ENCODE results near the gene PPP4R4. TPM values are rescaled to one million over a fixed set of nuclear protein-coding genes. Genes with fewer than 3 reads are reported as not detected.

Gene PPP4R4
- total and polyA plus RNA-seq, 7 experiments from 2014 or later, result 0.06 to 2.4 (median 1.7) TPM

DNA sequence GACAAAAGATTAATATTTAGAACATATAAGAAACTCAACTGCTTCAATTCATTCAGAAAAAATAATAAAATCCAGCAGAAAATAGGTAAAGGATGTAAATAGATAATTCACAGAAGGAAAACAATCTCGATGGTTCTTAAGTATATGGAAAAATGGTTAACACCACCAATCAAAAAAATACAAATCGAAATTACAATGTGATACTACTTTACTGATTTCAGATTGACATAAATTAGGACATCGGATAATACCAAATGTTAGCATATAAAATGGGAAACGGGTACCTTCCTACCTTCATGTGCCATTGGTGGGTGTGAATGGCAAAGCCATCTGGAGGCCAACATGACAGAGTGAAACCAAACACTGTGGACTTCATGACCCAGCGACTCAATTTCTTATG is 1.6 kb upstream of the PPP4R4 start:
- intact Hi-C loops (cut with micrococcal nuclease), result loop anchor here in 1 of 2 donors (5.0 kb wide), 2 partner anchors 215 to 965 kb away; partner anchors contain the start of genes GON7 and UBR7
- H3K9me3 ChIP-seq (ENCODE audit: control insufficient read depth in 2 of 3, low read length in 3 of 3), result no peaks in the 10 kb centered on the region

DNA sequence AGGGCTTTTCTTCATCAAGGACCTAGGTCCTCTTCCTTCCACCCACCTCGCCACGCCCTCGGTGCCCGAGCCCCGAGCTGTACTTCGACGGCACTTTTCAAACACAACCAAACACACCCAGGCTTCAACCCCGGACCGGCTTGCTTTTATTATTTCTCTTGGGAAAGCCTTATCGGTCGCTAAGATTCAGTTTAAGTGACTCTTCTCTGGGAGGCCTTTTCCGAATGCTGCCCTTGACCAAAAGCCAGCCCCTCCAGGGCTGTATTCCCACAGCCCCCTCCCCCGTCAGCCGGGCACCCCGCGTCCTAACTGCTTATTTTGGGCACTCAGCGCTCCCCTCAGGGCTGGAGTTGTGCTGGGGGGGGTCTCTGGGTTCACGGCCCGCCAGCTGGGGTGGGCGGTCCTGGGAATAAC is 644 bp upstream of the PPP4R4 start:
- ChIA-PET POLR2A (interaction anchor here (0.6 to 3.1 kb wide), 5 partner anchors 12 to 214 kb away, joined by 3 to 16 read pairs (median 4); partner anchors contain the start of genes DDX24 and IFI27L1), CTCF (interaction anchor here (0.8 to 1.2 kb wide), 2 partner anchors 32 to 37 kb away, joined by 3 to 4 read pairs; no protein-coding TSS in a partner anchor)
- Mint-ChIP-seq H3K27me3 (peaks cover 0 to 57% (median 5%) of the 10 kb centered on the region in 5 donors), H3K27ac (peak overlapping the region; percentile 11 to 81 (median 69)), H3K36me3 (no peaks in the 10 kb centered on the region), H3K9me3 (no peaks in the 10 kb centered on the region), H3K4me1 (peaks cover 15 to 29% (median 22%) of the 10 kb centered on the region in 7 donors), H3K4me3 (peak overlapping the region; percentile 80 to 94 (median 88))
- no peak for ATAC-seq
- Histone ChIP-seq H3K4me1 (ENCODE audit: control insufficient read depth in 2 of 2, insufficient read depth in 2 of 2, low read length in 2 of 2) (peaks cover 0 to 16% of the 10 kb centered on the region in 2 donors), H3K27ac (ENCODE audit: low read depth, low read length) (peak overlapping the region; percentile 53), H3K27me3 (ENCODE audit: control insufficient read depth in 2 of 2, insufficient read depth in 2 of 2, low read length in 2 of 2) (no peaks in the 10 kb centered on the region), H3K36me3 (ENCODE audit: control insufficient read depth in 2 of 3, insufficient read depth in 3 of 3, low read length in 3 of 3) (no peaks in the 10 kb centered on the region), H3K9me3 (ENCODE audit: control insufficient read depth in 2 of 3, low read length in 3 of 3) (no peaks in the 10 kb centered on the region), H3K4me3 (ENCODE audit: low read length) (peak overlapping the region; percentile 77)
- intact Hi-C loops (cut with micrococcal nuclease), result loop anchor here in 1 of 2 donors (1.0 to 5.0 kb wide), 4 partner anchors 10 to 966 kb away; partner anchors contain the start of genes DDX24, GON7, IFI27L1 and UBR7
- peak in 2 of 9 donors; percentile 27 to 34 for DNase-seq

More for the DNA sequence above, 1.6 kb upstream of the PPP4R4 start:
- peaks cover 0 to 16% of the 10 kb centered on the region in 2 donors for H3K4me1 ChIP-seq (ENCODE audit: control insufficient read depth in 2 of 2, insufficient read depth in 2 of 2, low read length in 2 of 2)
- Mint-ChIP-seq H3K27me3 (peaks cover 0 to 54% (median 5%) of the 10 kb centered on the region in 5 donors), H3K9me3 (no peaks in the 10 kb centered on the region), H3K27ac (peak overlapping the region in 1 of 9 donors; percentile 14), H3K36me3 (no peaks in the 10 kb centered on the region), H3K4me3 (peak overlapping the region in 8 of 10 donors; percentile 82 to 94 (median 88)), H3K4me1 (peaks cover 15 to 29% (median 22%) of the 10 kb centered on the region in 7 donors)
- ATAC-seq, result no peak
- H3K36me3 ChIP-seq (ENCODE audit: control insufficient read depth in 2 of 3, insufficient read depth in 3 of 3, low read length in 3 of 3), result no peaks in the 10 kb centered on the region
- CTCF ChIA-PET, result interaction anchor here (0.6 to 0.8 kb wide), 2 partner anchors 13 to 36 kb away, joined by 4 read pairs; no protein-coding TSS in a partner anchor
- H3K4me3 ChIP-seq (ENCODE audit: low read length), result no peak overlapping the region
- POLR2A ChIA-PET, result interaction anchor here (0.6 to 3.1 kb wide), 2 partner anchors 92 to 93 kb away, joined by 3 to 16 read pairs; partner anchors contain the start of genes DDX24 and IFI27L1
- no peak overlapping the region for H3K27ac ChIP-seq (ENCODE audit: low read depth, low read length)
- no peaks in the 10 kb centered on the region for H3K27me3 ChIP-seq (ENCODE audit: control insufficient read depth in 2 of 2, insufficient read depth in 2 of 2, low read length in 2 of 2)
- no peak for DNase-seq

DNA sequence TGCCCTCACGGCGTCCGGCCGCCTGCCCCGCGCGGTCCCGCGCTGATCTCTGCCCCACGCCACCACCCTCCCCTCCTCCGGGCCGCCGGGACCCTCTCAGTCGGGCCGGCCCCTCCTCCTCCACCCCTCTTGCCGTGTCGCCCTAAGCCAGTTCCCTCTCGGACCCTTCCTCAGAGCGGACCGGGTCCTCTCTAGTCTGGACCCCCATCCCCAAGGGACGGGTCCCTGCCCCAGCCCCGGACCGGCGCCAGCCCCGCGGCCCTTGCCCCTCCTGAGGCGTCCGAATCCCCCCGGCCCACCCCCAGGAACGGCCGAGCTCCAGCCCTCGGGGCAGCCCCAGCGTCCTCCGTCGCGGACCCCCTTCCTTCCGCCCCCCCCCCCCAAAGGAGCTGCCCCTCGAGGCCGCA is 485 bp downstream of the PPP4R4 start:
- intact Hi-C loops (cut with micrococcal nuclease), result loop anchor here (1.0 to 5.0 kb wide), 9 partner anchors 16 to 1059 kb away; partner anchors contain the start of genes BTBD7 (in 1 of the 2), DDX24 (in 1 of the 2), GON7 (in 1 of the 2) and IFI27L1 (in 1 of the 2)
- H3K4me1 Mint-ChIP-seq, result peaks cover 15 to 29% (median 22%) of the 10 kb centered on the region in 7 donors
- peak overlapping the region in 1 of 9 donors; percentile 86 for H3K27ac Mint-ChIP-seq

DNA sequence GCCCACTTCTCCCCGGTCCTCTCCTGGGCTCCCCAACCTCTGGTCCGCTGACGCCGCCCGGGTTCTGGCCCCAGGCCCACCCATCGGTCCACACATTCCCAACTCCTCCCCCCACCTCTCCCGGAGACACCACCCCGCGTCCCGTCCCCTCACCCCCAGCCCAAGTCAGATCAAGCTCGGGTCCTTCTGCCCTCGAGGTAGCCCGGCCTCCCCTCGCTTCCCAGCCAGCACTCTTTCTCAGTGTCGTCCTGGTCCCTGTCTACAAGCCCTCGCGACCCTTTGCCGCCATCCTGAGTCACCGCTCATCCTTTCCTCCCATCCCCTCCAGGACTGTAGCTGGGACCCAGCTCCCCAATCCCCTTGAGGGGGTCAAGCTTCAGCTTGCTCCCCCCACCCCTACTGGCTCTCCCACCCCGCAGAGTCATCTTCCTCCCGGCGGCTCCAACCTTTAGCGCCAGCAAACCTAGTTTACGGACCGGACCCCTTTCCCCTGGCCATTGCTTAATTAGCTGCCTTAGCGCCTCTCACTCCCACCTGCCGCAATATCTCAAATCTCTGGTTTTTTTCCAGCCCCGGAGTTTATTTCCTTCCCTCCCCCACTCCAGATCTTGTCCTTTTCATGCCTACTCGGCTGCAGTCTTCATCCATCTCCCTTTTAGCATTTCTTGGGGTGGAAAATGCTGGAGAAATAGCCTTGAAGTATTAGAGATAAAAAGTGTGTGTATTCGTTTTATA is 1.1 kb downstream of the PPP4R4 start:
- peak overlapping the region; percentile 23 for H3K4me3 ChIP-seq (ENCODE audit: low read length)
- intact Hi-C loops (cut with micrococcal nuclease), result loop anchor here (1.0 to 5.0 kb wide), 4 partner anchors 17 to 842 kb away; partner anchors contain the start of genes BTBD7 (in 1 of the 2), DDX24 (in 1 of the 2) and IFI27L1 (in 1 of the 2)
- ATAC-seq (no peak), DNase-seq (peak in 2 of 9 donors; percentile 15 to 31)
- POLR2A ChIA-PET, result interaction anchor here (0.8 to 3.1 kb wide), 9 partner anchors 12 to 990 kb away, joined by 3 to 16 read pairs (median 5); partner anchors contain the start of genes DDX24, IFI27L1, LYSET and MOAP1
- Mint-ChIP-seq H3K36me3 (no peaks in the 10 kb centered on the region), H3K4me1 (peaks cover 17 to 30% (median 22%) of the 10 kb centered on the region in 7 donors), H3K27me3 (peaks cover 0 to 61% (median 5%) of the 10 kb centered on the region in 5 donors), H3K9me3 (no peaks in the 10 kb centered on the region), H3K27ac (peak overlapping the region in 8 of 9 donors; percentile 44 to 86 (median 76)), H3K4me3 (peak overlapping the region; percentile 70 to 94 (median 84))
- peak overlapping the region; percentile 42 for H3K27ac ChIP-seq (ENCODE audit: low read depth, low read length)
- CTCF ChIA-PET, result interaction anchor here (0.9 to 1.6 kb wide), 4 partner anchors 38 to 141 kb away, joined by 3 to 6 read pairs (median 4); no protein-coding TSS in a partner anchor
- peaks cover 0 to 16% of the 10 kb centered on the region in 2 donors for H3K4me1 ChIP-seq (ENCODE audit: control insufficient read depth in 2 of 2, insufficient read depth in 2 of 2, low read length in 2 of 2)
- no peaks in the 10 kb centered on the region for H3K9me3 ChIP-seq (ENCODE audit: control insufficient read depth in 2 of 3, low read length in 3 of 3)
- H3K36me3 ChIP-seq (ENCODE audit: control insufficient read depth in 2 of 3, insufficient read depth in 3 of 3, low read length in 3 of 3), result no peaks in the 10 kb centered on the region
- no peaks in the 10 kb centered on the region for H3K27me3 ChIP-seq (ENCODE audit: control insufficient read depth in 2 of 2, insufficient read depth in 2 of 2, low read length in 2 of 2)

More for the DNA sequence above, 485 bp downstream of the PPP4R4 start:
- H3K4me3 ChIP-seq (ENCODE audit: low read length), result peak overlapping the region; percentile 50
- DNase-seq, result no peak
- Mint-ChIP-seq H3K4me3 (peak overlapping the region; percentile 40 to 94 (median 80)), H3K36me3 (no peaks in the 10 kb centered on the region), H3K9me3 (no peaks in the 10 kb centered on the region), H3K27me3 (peaks cover 0 to 62% (median 5%) of the 10 kb centered on the region in 5 donors)
- ATAC-seq, result no peak
- peak overlapping the region; percentile 42 for H3K27ac ChIP-seq (ENCODE audit: low read depth, low read length)
- no peaks in the 10 kb centered on the region for H3K27me3 ChIP-seq (ENCODE audit: control insufficient read depth in 2 of 2, insufficient read depth in 2 of 2, low read length in 2 of 2)
- H3K36me3 ChIP-seq (ENCODE audit: control insufficient read depth in 2 of 3, insufficient read depth in 3 of 3, low read length in 3 of 3), result no peaks in the 10 kb centered on the region
- CTCF ChIA-PET, result interaction anchor here (1.4 to 1.6 kb wide), 2 partner anchors 37 to 139 kb away, joined by 5 to 6 read pairs; no protein-coding TSS in a partner anchor
- POLR2A ChIA-PET, result interaction anchor here (0.8 to 3.1 kb wide), 7 partner anchors 12 to 990 kb away, joined by 3 to 16 read pairs (median 7); partner anchors contain the start of genes DDX24, IFI27L1, LYSET and MOAP1
- no peaks in the 10 kb centered on the region for H3K9me3 ChIP-seq (ENCODE audit: control insufficient read depth in 2 of 3, low read length in 3 of 3)
- H3K4me1 ChIP-seq (ENCODE audit: control insufficient read depth in 2 of 2, insufficient read depth in 2 of 2, low read length in 2 of 2), result peaks cover 0 to 16% of the 10 kb centered on the region in 2 donors

DNA sequence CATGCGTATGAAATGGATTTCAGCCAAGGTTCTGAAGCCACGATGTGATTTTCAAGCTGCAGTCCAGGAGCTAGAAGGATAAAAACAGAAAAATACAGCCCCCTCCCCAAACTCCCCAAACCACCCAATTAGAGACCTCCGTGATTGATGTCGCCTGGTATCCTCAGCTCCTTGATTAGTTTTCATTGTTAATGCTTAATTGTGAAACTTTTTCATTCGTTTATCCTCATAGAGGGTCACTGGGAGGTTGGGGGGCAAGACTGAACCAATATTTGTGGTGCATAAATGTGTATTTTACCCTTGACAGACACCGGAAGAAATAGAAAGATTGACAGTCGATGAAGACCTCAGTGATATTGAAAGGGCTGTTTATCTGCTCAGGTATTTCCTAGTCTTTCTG is 1.6 kb downstream of the PPP4R4 start:
- DNase-seq (no peak), ATAC-seq (no peak)
- Histone ChIP-seq H3K4me1 (ENCODE audit: control insufficient read depth in 2 of 2, insufficient read depth in 2 of 2, low read length in 2 of 2) (peaks cover 0 to 16% of the 10 kb centered on the region in 2 donors), H3K4me3 (ENCODE audit: low read length) (no peak overlapping the region), H3K27me3 (ENCODE audit: control insufficient read depth in 2 of 2, insufficient read depth in 2 of 2, low read length in 2 of 2) (no peaks in the 10 kb centered on the region), H3K36me3 (ENCODE audit: control insufficient read depth in 2 of 3, insufficient read depth in 3 of 3, low read length in 3 of 3) (no peaks in the 10 kb centered on the region), H3K9me3 (ENCODE audit: control insufficient read depth in 2 of 3, low read length in 3 of 3) (no peaks in the 10 kb centered on the region), H3K27ac (ENCODE audit: low read depth, low read length) (no peak overlapping the region)
- Mint-ChIP-seq H3K4me3 (peak overlapping the region; percentile 70 to 94 (median 84)), H3K27me3 (peaks cover 0 to 57% (median 5%) of the 10 kb centered on the region in 5 donors), H3K27ac (peak overlapping the region in 8 of 9 donors; percentile 44 to 83 (median 70)), H3K9me3 (no peaks in the 10 kb centered on the region), H3K36me3 (no peaks in the 10 kb centered on the region), H3K4me1 (peaks cover 21 to 36% (median 28%) of the 10 kb centered on the region in 7 donors)
- ChIA-PET POLR2A (interaction anchor here (1.1 to 3.1 kb wide), 7 partner anchors 13 to 96 kb away, joined by 3 to 16 read pairs (median 5); partner anchors contain the start of genes DDX24 and IFI27L1), CTCF (interaction anchor here (0.6 to 1.6 kb wide), 5 partner anchors 15 to 142 kb away, joined by 3 to 6 read pairs (median 4); no protein-coding TSS in a partner anchor)
- intact Hi-C loops (cut with micrococcal nuclease), result loop anchor here (1.0 to 5.0 kb wide), 4 partner anchors 17 to 843 kb away; partner anchors contain the start of genes BTBD7 (in 1 of the 2), DDX24 (in 1 of the 2) and IFI27L1 (in 1 of the 2)
